Tibial nerve (tissue), 4 donors: Measurements from ENCODE around the gene STPG3. TPM values are rescaled to one million over a fixed set of nuclear protein-coding genes. Genes with fewer than 3 reads are reported as not detected.

Source experiments
- DNase-seq, 2 donors: peaks; one replicate each; pipeline ENCODE4 v3.0.0-alpha.2; 2019; ENCODE audit warnings: low spot score in 2 of 2
- H3K27ac ChIP-seq, 4 donors: fragments of 200-600 bp; sonication (generic) in 3 of 4; one replicate each; pipeline ENCODE4 v1.5.1; 2017 to 2019; ENCODE audit warnings: mild to moderate bottlenecking in 1 of 4
- H3K27me3 ChIP-seq, 2 donors: fragments of 200-600 bp; sonication (generic) in 1 of 2; one replicate each; pipeline versions ENCODE4 v1.5.1 to v1.6.0; 2017 to 2019
- H3K36me3 ChIP-seq, 3 donors: fragments of 200-600 bp; sonication (generic); one replicate each; pipeline ENCODE4 v1.5.1; 2018 to 2019
- H3K4me1 ChIP-seq, 4 donors: fragments of 200-600 bp; sonication (generic) in 3 of 4; one replicate each; pipeline ENCODE4 v1.5.1; 2017 to 2019
- H3K4me3 ChIP-seq, 4 donors: fragments of 200-600 bp; sonication (generic) in 3 of 4; one replicate each; pipeline ENCODE4 v1.5.1; 2017 to 2019; ENCODE audit warnings: mild to moderate bottlenecking in 1 of 4, moderate library complexity in 1 of 4
- H3K9me3 ChIP-seq, 4 donors: fragments of 200-600 bp; sonication (generic) in 3 of 4; one replicate each; pipeline ENCODE4 v1.5.1; 2017 to 2019
- CTCF ChIP-seq, 5 experiments: fragments of 200-600 bp in 3 of 5; fragments of 450-650 bp in 2 of 5; sonication (generic) in 3 of 5; IDR thresholded peaks; one replicate each; pipeline ENCODE4 v1.5.1; 2016 to 2019; ENCODE audit warnings: antibody characterized with exemption in 5 of 5, mild to moderate bottlenecking in 3 of 5, moderate library complexity in 2 of 5
- EP300 ChIP-seq, 2 donors: sonication (generic); formaldehyde crosslinking; IDR thresholded peaks; one replicate each; pipeline ENCODE4 v1.6.1; 2017; ENCODE audit warnings: antibody characterized with exemption in 2 of 2, mild to moderate bottlenecking in 1 of 2
- POLR2A ChIP-seq, 2 donors: fragments of 450-650 bp; IDR thresholded peaks; one replicate each; pipeline ENCODE4 v1.6.1; 2017; ENCODE audit warnings: antibody characterized with exemption in 2 of 2, mild to moderate bottlenecking in 2 of 2, moderate library complexity in 2 of 2
- WGBS, 2 donors: methylation state at CpG; one replicate each; pipeline ENCODE4 v1.1.5; 2018; 5-methylcytosine and 5-hydroxymethylcytosine counted together
- total RNA-seq, 4 donors: library from RNA; depleted of rRNA; stranded (reverse); fragments of >200 nt; gene quantifications; one replicate each; pipeline ENCODE4 v1.1.0, GENCODE V29; 2016

The STPG3 gene
- total RNA-seq, 4 donors from 2014 or later: not detected

- TF ChIP-seq EP300 (IDR thresholded peaks at IDR 0.05) (no peak), POLR2A (IDR thresholded peaks at IDR 0.05) (no peak), CTCF (IDR thresholded peaks at IDR 0.05) (no peak)
- DNase-seq: no peak
- H3K27ac ChIP-seq: no peak overlapping the region
- peaks cover 0 to 45% (median 21%) of the 10 kb centered on the region in 4 donors for H3K4me1 ChIP-seq
- 64 to 81% methylated on average over 11 to 14 of the region's 15 CpGs for WGBS, 2 donors
- H3K36me3 ChIP-seq: peaks cover 0 to 20% (median 10%) of the 10 kb centered on the region in 3 donors
- no peaks in the 10 kb centered on the region for H3K27me3 ChIP-seq
- H3K9me3 ChIP-seq: no peaks in the 10 kb centered on the region
- H3K4me3 ChIP-seq: no peak overlapping the region
Measured at GRCh38 chr9:137243626-137244485, 7.2 kb upstream of the STPG3 start.

GRCh38 chr9:137244486-137245449 lies 6.3 kb upstream of the STPG3 start:
- Histone ChIP-seq H3K4me1 (peaks cover 0 to 36% (median 17%) of the 10 kb centered on the region in 4 donors), H3K27ac (no peak overlapping the region), H3K4me3 (no peak overlapping the region), H3K36me3 (peaks cover 0 to 20% (median 10%) of the 10 kb centered on the region in 3 donors), H3K27me3 (no peaks in the 10 kb centered on the region), H3K9me3 (no peaks in the 10 kb centered on the region)
- WGBS, 2 donors: 57 to 74% methylated on average over 23 to 30 of the region's 36 CpGs
- no peak for TF ChIP-seq POLR2A (IDR thresholded peaks at IDR 0.05)
- no peak for TF ChIP-seq EP300 (IDR thresholded peaks at IDR 0.05)
- no peak for TF ChIP-seq CTCF (IDR thresholded peaks at IDR 0.05)
- no peak for DNase-seq

- Histone ChIP-seq H3K27me3 (no peaks in the 10 kb centered on the region), H3K4me3 (no peak overlapping the region), H3K4me1 (peaks cover 0 to 39% (median 16%) of the 10 kb centered on the region in 4 donors), H3K27ac (no peak overlapping the region), H3K36me3 (peaks cover 0 to 20% (median 10%) of the 10 kb centered on the region in 3 donors), H3K9me3 (no peaks in the 10 kb centered on the region)
- WGBS, 2 donors: 88 to 90% methylated on average over 24 to 25 of the region's 25 CpGs
- DNase-seq: no peak
- no peak for TF ChIP-seq EP300 (IDR thresholded peaks at IDR 0.05)
Measured at GRCh38 chr9:137245450-137246421, 5.3 kb upstream of the STPG3 start.

- 68% methylated on average over 20 of the region's 20 CpGs for WGBS, 2 donors
- no peaks in the 10 kb centered on the region for H3K27me3 ChIP-seq
- H3K36me3 ChIP-seq: peaks cover 0 to 16% (median 8%) of the 10 kb centered on the region in 3 donors
- no peaks in the 10 kb centered on the region for H3K9me3 ChIP-seq
- H3K27ac ChIP-seq: no peak overlapping the region
- no peak overlapping the region for H3K4me3 ChIP-seq
- TF ChIP-seq POLR2A (IDR thresholded peaks at IDR 0.05): no peak
- TF ChIP-seq EP300 (IDR thresholded peaks at IDR 0.05): no peak
- TF ChIP-seq CTCF (IDR thresholded peaks at IDR 0.05): no peak
- peaks cover 0 to 36% (median 8%) of the 10 kb centered on the region in 4 donors for H3K4me1 ChIP-seq
- no peak for DNase-seq
Measured at GRCh38 chr9:137247135-137247915, 3.8 kb upstream of the STPG3 start.
